ENCODE results near the gene G6PC3.
"Not testable (repeated sequence)": the region's sequence is repeated elsewhere in the genome, so short reads cannot be mapped to it uniquely, and the experiment has no call there.

G6PC3 gene

GRCh38 chr17:44044071-44044470 is 26.5 kb upstream of the G6PC3 start:
- TF ChIP-seq, protein P1, sequence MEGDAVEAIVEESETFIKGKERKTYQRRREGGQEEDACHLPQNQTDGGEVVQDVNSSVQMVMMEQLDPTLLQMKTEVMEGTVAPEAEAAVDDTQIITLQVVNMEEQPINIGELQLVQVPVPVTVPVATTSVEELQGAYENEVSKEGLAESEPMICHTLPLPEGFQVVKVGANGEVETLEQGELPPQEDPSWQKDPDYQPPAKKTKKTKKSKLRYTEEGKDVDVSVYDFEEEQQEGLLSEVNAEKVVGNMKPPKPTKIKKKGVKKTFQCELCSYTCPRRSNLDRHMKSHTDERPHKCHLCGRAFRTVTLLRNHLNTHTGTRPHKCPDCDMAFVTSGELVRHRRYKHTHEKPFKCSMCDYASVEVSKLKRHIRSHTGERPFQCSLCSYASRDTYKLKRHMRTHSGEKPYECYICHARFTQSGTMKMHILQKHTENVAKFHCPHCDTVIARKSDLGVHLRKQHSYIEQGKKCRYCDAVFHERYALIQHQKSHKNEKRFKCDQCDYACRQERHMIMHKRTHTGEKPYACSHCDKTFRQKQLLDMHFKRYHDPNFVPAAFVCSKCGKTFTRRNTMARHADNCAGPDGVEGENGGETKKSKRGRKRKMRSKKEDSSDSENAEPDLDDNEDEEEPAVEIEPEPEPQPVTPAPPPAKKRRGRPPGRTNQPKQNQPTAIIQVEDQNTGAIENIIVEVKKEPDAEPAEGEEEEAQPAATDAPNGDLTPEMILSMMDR (IDR thresholded peaks at IDR 0.05), result no peak
- H3K27ac ChIP-seq, result no peak overlapping the region
- DNase-seq (ENCODE audit: low spot score), result no peak
- no peak overlapping the region for H3K4me3 ChIP-seq

DNA sequence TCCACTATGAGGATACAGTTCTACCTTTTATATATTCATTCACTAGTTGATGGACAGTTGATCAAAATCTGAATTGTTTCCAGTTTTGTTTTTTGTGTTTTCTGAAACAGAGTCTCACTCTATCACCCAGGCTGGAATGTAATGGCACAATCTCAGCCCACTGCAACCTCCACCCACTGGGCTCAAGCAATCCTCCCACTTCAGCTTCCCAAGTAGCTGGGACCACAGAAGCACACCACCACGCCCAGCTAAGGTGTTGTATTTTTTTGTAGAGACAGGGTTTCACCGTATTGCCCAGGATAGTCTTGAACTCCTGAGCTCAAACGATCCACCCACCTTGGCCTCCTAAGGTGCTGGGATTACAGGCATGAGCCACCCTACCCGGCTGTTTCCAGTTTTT is 25.0 kb upstream of the G6PC3 start:
- DNase-seq (ENCODE audit: low spot score), result no peak
- no peak overlapping the region for H3K4me3 ChIP-seq
- TF ChIP-seq, protein P1 (IDR thresholded peaks at IDR 0.05), result no peak

GRCh38 chr17:44046893-44047292 is 23.6 kb upstream of the G6PC3 start:
- not testable (repeated sequence) for DNase-seq (ENCODE audit: low spot score)

More for the DNA sequence above, 25.0 kb upstream of the G6PC3 start:
- no peak overlapping the region for H3K27ac ChIP-seq

GRCh38 chr17:44049294-44050060 is 21.1 kb upstream of the G6PC3 start:
- Histone ChIP-seq H3K27ac (no peak overlapping the region), H3K4me3 (no peak overlapping the region)
- DNase-seq (ENCODE audit: low spot score), result no peak
- TF ChIP-seq, protein P1 (IDR thresholded peaks at IDR 0.05), result no peak

More at GRCh38 chr17:44046893-44047292, 23.6 kb upstream of the G6PC3 start:
- H3K27ac ChIP-seq, H3K4me3 ChIP-seq: not testable (repeated sequence)

- DNase-seq (ENCODE audit: low spot score), result no peak
- no peak overlapping the region for H3K27ac ChIP-seq
- no peak overlapping the region for H3K4me3 ChIP-seq
- TF ChIP-seq, protein P1 (IDR thresholded peaks at IDR 0.05), result no peak
Observed at GRCh38 chr17:44053125-44053872, 17.2 kb upstream of the G6PC3 start.

GRCh38 chr17:44059101-44059892 is 11.2 kb upstream of the G6PC3 start:
- no peak overlapping the region for H3K4me3 ChIP-seq
- TF ChIP-seq, protein P1 (IDR thresholded peaks at IDR 0.05), result no peak
- DNase-seq (ENCODE audit: low spot score), result no peak
- H3K27ac ChIP-seq, result no peak overlapping the region

GRCh38 chr17:44061446-44061845 is 9.1 kb upstream of the G6PC3 start:
- DNase-seq (ENCODE audit: low spot score), result no peak
- Histone ChIP-seq H3K4me3 (no peak overlapping the region), H3K27ac (no peak overlapping the region)
- TF ChIP-seq, protein P1 (IDR thresholded peaks at IDR 0.05), result no peak
